HCT116 (cell line): Measurements from ENCODE around the gene EID2. TPM values are rescaled to one million over a fixed set of nuclear protein-coding genes. Genes with fewer than 3 reads are reported as not detected.

Source experiments
- ATAC-seq: fragments of 200-7000 bp; cut with Tn5 transposase; 2 replicates; pipeline ENCODE4 v1.9.1; 2020; ENCODE audit warnings: mild to moderate bottlenecking, moderate library complexity
- BruUV-seq: library from RNA; stranded (reverse); fragments of 400-500 nt; replicated peaks from 2 replicates; lab custom pipeline; 2021; lab: Mats Ljungman, UMichigan
- CTCF ChIA-PET: fragments of 300-600 bp; sonication (Branson Sonifier 250); formaldehyde crosslinking; loops from one replicate; lab custom pipeline; 2021; ENCODE audit warnings: antibody characterized with exemption; lab: Charles Lee
- POLR2A ChIA-PET: fragments of 300-600, 350-600 bp; sonication (Branson Sonifier 250); formaldehyde crosslinking; loops from one replicate; lab custom pipeline; 2021; ENCODE audit warnings: antibody characterized with exemption; lab: Charles Lee
- RAD21 ChIA-PET, 2 experiments: fragments of 300-600 bp; sonication (Branson Sonifier 250); formaldehyde crosslinking; loops; one replicate each; lab custom pipeline; 2023; ENCODE audit warnings: low total read pairs in 2 of 2; ENCODE audit not compliant: uncharacterized antibody in 2 of 2, unreplicated experiment in 2 of 2, low non-redundant PET in 1 of 2; lab: Charles Lee
- DNase-seq: peaks from one replicate; pipeline ENCODE4 v3.0.0-alpha.2; 2010; ENCODE audit warnings: low read depth, low spot score
- H2AFZ ChIP-seq: fragments of 200-600 bp; shearing (Covaris generic), sonication (generic); 2 replicates; pipeline ENCODE4 v1.6.1; 2017; ENCODE audit warnings: low read depth, mixed run types, mixed read lengths, antibody characterized with exemption, low read length; ENCODE audit not compliant: poor library complexity, severe bottlenecking
- H3K27ac ChIP-seq: 2 replicates; pipeline ENCODE4 v1.5.1; 2012; ENCODE audit warnings: low read depth, low read length
- H3K27me3 ChIP-seq: fragments of 200-600 bp; sonication (generic); 2 replicates; pipeline ENCODE4 v1.6.1; 2016; ENCODE audit warnings: mixed run types, low read length, mixed read lengths; ENCODE audit not compliant: insufficient read depth
- H3K36me3 ChIP-seq, 2 experiments: fragments of 200-500 bp in 1 of 2; fragments of 200-600 bp in 1 of 2; sonication (Bioruptor generic) in 1 of 2; sonication (generic) in 1 of 2; 2 replicates each; pipeline versions ENCODE4 v1.5.1 to v1.6.1; 2014 to 2016; ENCODE audit warnings: low read length in 2 of 2, inconsistent platforms in 1 of 2, mixed read lengths in 1 of 2, mixed run types in 1 of 2; ENCODE audit not compliant: insufficient read depth in 2 of 2, control insufficient read depth in 1 of 2
- H3K4me1 ChIP-seq, 2 experiments: fragments of 200-600 bp in 1 of 2; sonication (generic) in 1 of 2; 2 replicates each; pipeline versions ENCODE4 v1.5.1 to v1.6.1; 2012 to 2017; ENCODE audit warnings: low read length in 2 of 2, inconsistent platforms in 1 of 2, mild to moderate bottlenecking in 1 of 2, mixed read lengths in 1 of 2, mixed run types in 1 of 2, moderate library complexity in 1 of 2; ENCODE audit not compliant: insufficient read depth in 2 of 2, control insufficient read depth in 1 of 2
- H3K4me2 ChIP-seq: fragments of 200-600 bp; sonication (generic); 2 replicates; pipeline ENCODE4 v1.6.1; 2017; ENCODE audit warnings: mixed run types, low read length, mixed read lengths
- H3K4me3 ChIP-seq, 2 experiments: fragments of 200-600 bp in 1 of 2; sonication (generic) in 1 of 2; replicated peaks in 1 of 2; 2 replicates each; pipeline ENCODE4 v1.5.1; 2011 to 2016; ENCODE audit warnings: low read length in 2 of 2, control low read depth in 1 of 2, low read depth in 1 of 2, mild to moderate bottlenecking in 1 of 2, mixed read lengths in 1 of 2, mixed run types in 1 of 2
- H3K79me2 ChIP-seq: fragments of 200-600 bp; sonication (generic); 2 replicates; pipeline ENCODE4 v1.6.1; 2017; ENCODE audit warnings: mild to moderate bottlenecking, mixed run types, low read length, moderate library complexity, mixed read lengths; ENCODE audit not compliant: insufficient read depth
- H3K9ac ChIP-seq: fragments of 200-600 bp; sonication (generic); 2 replicates; pipeline ENCODE4 v1.6.1; 2016; ENCODE audit warnings: low read length, mixed read lengths
- H3K9me2 ChIP-seq: fragments of 200-600 bp; sonication (generic), shearing (Covaris generic); 2 replicates; pipeline ENCODE4 v1.6.1; 2017; ENCODE audit warnings: mixed run types, mild to moderate bottlenecking, moderate library complexity; ENCODE audit not compliant: insufficient read depth
- H3K9me3 ChIP-seq, 2 experiments: fragments of 200-500 bp in 1 of 2; fragments of 200-600 bp in 1 of 2; sonication (Bioruptor generic) in 1 of 2; sonication (generic) in 1 of 2; 2 replicates each; pipeline ENCODE4 v1.6.1; 2014 to 2017; ENCODE audit warnings: low read length in 2 of 2, mixed read lengths in 2 of 2, inconsistent platforms in 1 of 2, low read depth in 1 of 2, mild to moderate bottlenecking in 1 of 2, mixed run types in 1 of 2, moderate library complexity in 1 of 2; ENCODE audit not compliant: control insufficient read depth in 1 of 2, insufficient read depth in 1 of 2
- H4K20me1 ChIP-seq: fragments of 200-600 bp; sonication (generic), shearing (Covaris generic); 2 replicates; pipeline ENCODE4 v1.6.1; 2017; ENCODE audit warnings: mixed run types, mild to moderate bottlenecking, moderate library complexity; ENCODE audit not compliant: insufficient read depth
- ATF3 ChIP-seq: IDR thresholded peaks from 2 replicates; pipeline ENCODE4 v1.6.1; 2012
- CTCF ChIP-seq, 3 experiments: fragments of 200-600 bp in 1 of 3; sonication (generic) in 1 of 3; IDR thresholded peaks in 2 of 3; conservative IDR thresholded peaks in 1 of 3; 2 replicates each; pipeline ENCODE4 v1.5.1; 2012 to 2017; ENCODE audit warnings: low read depth in 2 of 3, low read length in 2 of 3, antibody characterized with exemption in 1 of 3, borderline replicate concordance in 1 of 3, control low read depth in 1 of 3, mild to moderate bottlenecking in 1 of 3, mixed read lengths in 1 of 3, mixed run types in 1 of 3, moderate library complexity in 1 of 3; ENCODE audit not compliant: insufficient read depth in 1 of 3
- JUND ChIP-seq: IDR thresholded peaks from 2 replicates; pipeline ENCODE4 v1.6.1; 2012
- MAX ChIP-seq: IDR thresholded peaks from 2 replicates; pipeline ENCODE4 v1.6.1; 2012
- RAD21 ChIP-seq: IDR thresholded peaks from 2 replicates; pipeline ENCODE4 v1.6.1; 2012; ENCODE audit warnings: low read depth, mild to moderate bottlenecking
- TCF7L2 ChIP-seq: IDR thresholded peaks from 2 replicates; pipeline ENCODE4 v1.7.0; 2011; ENCODE audit warnings: borderline replicate concordance, inconsistent platforms; ENCODE audit not compliant: insufficient read depth, insufficient read length; ENCODE audit errors: extremely low read depth
- YY1 ChIP-seq: IDR thresholded peaks from 2 replicates; pipeline ENCODE4 v1.6.1; 2011; ENCODE audit warnings: low read length, low read depth, moderate library complexity, mild to moderate bottlenecking; ENCODE audit not compliant: insufficient replicate concordance; ENCODE audit errors: extremely low read depth
- ZNF274 ChIP-seq: fragments of 200-500 bp; sonication (Bioruptor generic); IDR thresholded peaks from 2 replicates; pipeline ENCODE4 v1.6.1; 2014; ENCODE audit warnings: mild to moderate bottlenecking, low read depth, low read length, inconsistent platforms
- intact Hi-C: fragments of 100-400 bp; cut with micrococcal nuclease; formaldehyde crosslinking; loops from 2 replicates; pipeline ENCODE4 v1.10.0; 2022
- total RNA-seq: library from RNA; stranded (reverse); gene quantifications from one replicate; pipeline ENCODE4 v1.2.1, GENCODE V29; 2021; ENCODE audit not compliant: unreplicated experiment

The EID2 gene
- total RNA-seq, 1 experiment from 2014 or later: 11.7 TPM

GRCh38 chr19:39587496-39587895, 47.5 kb upstream of the EID2 start:
- DNase-seq (no peak), ATAC-seq (no peak)
- H3K9me3 ChIP-seq: no peaks in the 10 kb centered on the region
- no peaks in the 10 kb centered on the region for H3K79me2 ChIP-seq
- no peaks in the 10 kb centered on the region for H4K20me1 ChIP-seq
- peaks cover 42% of the 10 kb centered on the region for H3K27me3 ChIP-seq
- H3K27ac ChIP-seq: no peak overlapping the region
- RAD21 ChIA-PET: no interaction called here
- H3K9ac ChIP-seq: no peak overlapping the region
- no peak overlapping the region for H3K4me3 ChIP-seq
- H3K9me2 ChIP-seq: no peaks in the 10 kb centered on the region
- BruUV-seq: no TSS peak
- H3K4me1 ChIP-seq: no peaks in the 10 kb centered on the region
- H2AFZ ChIP-seq: no peak overlapping the region
- CTCF ChIA-PET: no interaction called here
- no peak overlapping the region for H3K4me2 ChIP-seq
- TF ChIP-seq JUND (no peak), ATF3 (no peak)
- intact Hi-C loops: no loop called here
- POLR2A ChIA-PET: no interaction called here
- H3K36me3 ChIP-seq: no peaks in the 10 kb centered on the region; a peak in 1 of 4 replicates

GRCh38 chr19:39582891-39583625, 43.1 kb upstream of the EID2 start:
- ATAC-seq: no peak

More at GRCh38 chr19:39582891-39583625, 43.1 kb upstream of the EID2 start:
- H3K36me3 ChIP-seq: no peaks in the 10 kb centered on the region
- no peak overlapping the region for H3K27ac ChIP-seq
- H3K79me2 ChIP-seq: no peaks in the 10 kb centered on the region
- no TSS peak for BruUV-seq
- H3K4me3 ChIP-seq: no peak overlapping the region
- TF ChIP-seq ZNF274 (no peak), CTCF (IDR thresholded peaks at IDR 0.05 in 2 of 3, conservative IDR thresholded peaks at IDR 0.05 in 1 of 3; ENCODE audit: borderline replicate concordance in 1 of 3, insufficient read depth in 1 of 3, low read depth in 2 of 3, low read length in 2 of 3) (no peak), YY1 (no peak), TCF7L2 (no peak), JUND (no peak), MAX (no peak), RAD21 (no peak)
- H2AFZ ChIP-seq: no peak overlapping the region
- ChIA-PET POLR2A (no interaction called here), CTCF (no interaction called here), RAD21 (no interaction called here)
- no peaks in the 10 kb centered on the region for H3K9me3 ChIP-seq
- H3K9me2 ChIP-seq: no peaks in the 10 kb centered on the region
- H3K9ac ChIP-seq: no peak overlapping the region
- H3K4me2 ChIP-seq: no peak overlapping the region
- no peaks in the 10 kb centered on the region for H3K4me1 ChIP-seq
- peaks cover 34% of the 10 kb centered on the region; the same call in 1 of the 2 replicates for H3K27me3 ChIP-seq
- DNase-seq: no peak
- intact Hi-C loops: no loop called here
- no peaks in the 10 kb centered on the region for H4K20me1 ChIP-seq
